Common myeloid progenitor, CD34-positive (primary cell): ENCODE data around the gene TMC4.

ENCODE experiments used
- CTCF ChIA-PET: fragments of 350-600 bp; sonication (Branson Sonifier 250); formaldehyde crosslinking; loops from one replicate; lab custom pipeline; 2021; ENCODE audit warnings: antibody characterized with exemption; lab: Charles Lee
- POLR2A ChIA-PET: fragments of 350-600 bp; sonication (Branson Sonifier 250); formaldehyde crosslinking; loops from one replicate; lab custom pipeline; 2021; ENCODE audit warnings: antibody characterized with exemption; lab: Charles Lee
- DNase-seq, 3 donors: peaks; one replicate each; pipeline versions ENCODE4 v3.0.0 to v3.0.0-alpha.2; 2013
- H3K27ac ChIP-seq, 2 experiments: 1 replicate in 1 of 2; 2 replicates in 1 of 2; pipeline ENCODE4 v1.7.0; 2013; ENCODE audit warnings: inconsistent platforms in 2 of 2, low read length in 2 of 2, mild to moderate bottlenecking in 2 of 2, low read depth in 1 of 2, moderate library complexity in 1 of 2; ENCODE audit not compliant: severe bottlenecking in 2 of 2, insufficient read depth in 1 of 2, poor library complexity in 1 of 2
- H3K27me3 ChIP-seq, 5 experiments: replicated peaks in 2 of 5; 1 replicate in 3 of 5; 2 replicates in 2 of 5; pipeline versions ENCODE4 v1.6.1 to v1.7.0; 2013; ENCODE audit warnings: low read length in 4 of 5, mild to moderate bottlenecking in 2 of 5, moderate library complexity in 2 of 5, inconsistent platforms in 1 of 5; ENCODE audit not compliant: insufficient read depth in 5 of 5, control insufficient read depth in 4 of 5
- H3K36me3 ChIP-seq, 4 experiments: 1 replicate in 2 of 4; 2 replicates in 2 of 4; pipeline versions ENCODE4 v1.6.1 to v1.7.0; 2013; ENCODE audit warnings: low read length in 3 of 4, control low read depth in 1 of 4, mild to moderate bottlenecking in 1 of 4; ENCODE audit not compliant: control insufficient read depth in 4 of 4, insufficient read depth in 4 of 4
- H3K4me1 ChIP-seq, 4 experiments: 1 replicate in 3 of 4; 2 replicates in 1 of 4; pipeline versions ENCODE4 v1.6.1 to v1.7.1; 2013; ENCODE audit warnings: low read length in 3 of 4, mild to moderate bottlenecking in 3 of 4, control low read depth in 1 of 4, inconsistent platforms in 1 of 4, moderate library complexity in 1 of 4; ENCODE audit not compliant: control insufficient read depth in 4 of 4, insufficient read depth in 4 of 4; ENCODE audit errors: control extremely low read depth in 1 of 4
- H3K4me3 ChIP-seq, 7 experiments: 1 replicate in 4 of 7; 2 replicates in 3 of 7; pipeline versions ENCODE4 v1.5.1 to v1.7.0; 2013; ENCODE audit warnings: mild to moderate bottlenecking in 7 of 7, low read length in 6 of 7, moderate library complexity in 6 of 7, inconsistent platforms in 2 of 7, low read depth in 2 of 7, control low read depth in 1 of 7; ENCODE audit not compliant: insufficient read depth in 4 of 7, control insufficient read depth in 1 of 7; ENCODE audit errors: extremely low read depth in 1 of 7
- H3K9me3 ChIP-seq, 5 experiments: 1 replicate in 4 of 5; 2 replicates in 1 of 5; pipeline versions ENCODE4 v1.6.1 to v1.7.1; 2013; ENCODE audit warnings: low read length in 4 of 5, mild to moderate bottlenecking in 2 of 5, inconsistent platforms in 1 of 5, low read depth in 1 of 5, moderate library complexity in 1 of 5; ENCODE audit not compliant: control insufficient read depth in 4 of 5, insufficient read depth in 2 of 5; ENCODE audit errors: control extremely low read depth in 1 of 5
- WGBS: methylation state at CpG from one replicate; pipeline ENCODE4 v1.1.5; 2013; ENCODE audit not compliant: insufficient coverage; 5-methylcytosine and 5-hydroxymethylcytosine counted together

The TMC4 gene

DNA sequence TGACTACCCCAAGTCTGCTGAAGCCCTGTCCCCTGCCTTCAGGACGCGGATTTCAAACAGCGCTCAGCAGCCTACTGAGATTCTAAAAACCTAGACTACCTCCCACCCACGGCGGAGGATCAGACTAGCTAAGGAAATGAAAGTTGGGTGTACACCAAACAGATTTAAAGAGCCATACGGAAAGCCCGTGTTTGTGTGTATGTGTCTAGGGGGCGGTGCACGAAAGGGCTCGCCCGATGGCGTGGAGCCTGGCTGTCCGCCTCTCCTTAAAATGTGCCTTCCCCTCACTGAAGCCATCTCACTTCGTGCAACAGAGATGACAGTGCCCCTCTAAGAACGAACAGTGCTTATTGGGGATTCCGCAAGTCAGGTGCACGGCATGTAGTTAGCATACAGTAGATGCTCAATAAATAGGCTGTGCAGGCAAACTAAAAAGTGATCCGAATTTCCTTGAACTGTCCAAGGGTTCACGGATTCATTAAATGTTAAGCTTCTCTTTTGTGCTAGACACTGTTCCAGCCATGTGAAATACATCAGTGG is 14.1 kb downstream of the TMC4 start:
- peaks cover 0 to 4% (median 0%) of the 10 kb centered on the region in 5 experiments for H3K27me3 ChIP-seq
- H3K4me3 ChIP-seq: peak overlapping the region; percentile 54 to 94 (median 77)
- H3K9me3 ChIP-seq: no peaks in the 10 kb centered on the region
- POLR2A ChIA-PET: interaction anchor here (0.6 to 2.2 kb wide), 7 partner anchors 9 to 51 kb away, joined by 3 to 10 read pairs (median 5); partner anchors contain the start of genes CNOT3, MBOAT7, PRPF31 and TFPT
- CTCF ChIA-PET: interaction anchor here (0.7 to 2.5 kb wide), 5 partner anchors 9 to 68 kb away, joined by 3 to 11 read pairs (median 4); partner anchors contain the start of genes CNOT3 and MBOAT7
- peak overlapping the region; percentile 70 to 90 for H3K27ac ChIP-seq
- peaks cover 2 to 43% (median 31%) of the 10 kb centered on the region in 4 experiments for H3K36me3 ChIP-seq
- WGBS: 4% methylated on average over 13 of the region's 19 CpGs
- peaks cover 5 to 53% (median 36%) of the 10 kb centered on the region in 4 experiments for H3K4me1 ChIP-seq
- DNase-seq: peak in 1 of 3 donors; percentile 13

DNA sequence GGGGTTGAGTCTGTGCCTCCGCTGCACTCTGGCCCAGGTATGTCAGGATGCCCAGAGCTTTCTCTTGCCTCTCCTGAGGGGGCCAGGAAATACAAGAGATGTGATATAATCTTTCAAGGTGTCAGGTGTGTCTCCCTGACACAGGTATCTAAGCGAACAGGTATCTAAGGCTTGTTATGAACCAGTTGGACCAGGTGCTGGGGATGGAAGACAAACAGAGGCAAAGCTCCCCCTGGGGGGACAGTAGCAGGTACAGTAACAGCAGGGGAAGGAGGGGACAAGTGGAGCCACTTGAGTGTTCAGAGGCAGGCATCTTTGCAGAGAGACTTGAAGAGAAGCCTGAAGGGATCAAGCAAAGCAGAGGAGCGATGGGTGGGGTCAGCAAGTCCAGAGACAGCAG is 16.0 kb downstream of the TMC4 start:
- no peak overlapping the region for H3K27ac ChIP-seq
- no peaks in the 10 kb centered on the region for H3K9me3 ChIP-seq
- H3K36me3 ChIP-seq: peaks cover 2 to 62% (median 48%) of the 10 kb centered on the region in 4 experiments
- POLR2A ChIA-PET: no interaction called here
- no peaks in the 10 kb centered on the region for H3K27me3 ChIP-seq
- DNase-seq: no peak
- 100% methylated on average over 3 of the region's 3 CpGs for WGBS
- no peak overlapping the region for H3K4me3 ChIP-seq
- CTCF ChIA-PET: interaction anchor here (1.1 to 1.6 kb wide), 4 partner anchors 11 to 18 kb away, joined by 3 to 5 read pairs (median 4); no protein-coding TSS in a partner anchor
- H3K4me1 ChIP-seq: peaks cover 3 to 37% (median 29%) of the 10 kb centered on the region in 4 experiments

DNA sequence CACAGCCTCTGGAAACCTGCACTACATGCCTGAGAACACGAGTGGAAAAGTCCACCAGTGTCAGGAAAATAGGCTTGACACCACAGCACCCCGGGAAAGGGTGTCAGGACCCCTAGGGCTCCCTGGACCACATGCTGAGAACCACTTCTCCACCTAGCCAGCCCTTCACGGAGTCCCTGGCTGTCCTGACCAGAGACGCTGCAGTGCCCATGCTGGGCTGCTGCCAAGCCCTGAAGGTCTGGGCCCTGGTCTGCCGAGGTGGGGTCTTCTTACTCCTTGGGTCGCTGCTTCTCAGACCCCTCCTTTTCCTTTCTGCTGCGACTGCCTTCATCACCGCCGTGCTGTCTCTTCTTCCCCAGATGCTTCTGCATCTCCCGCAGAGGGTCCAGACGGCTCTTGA is 16.5 kb downstream of the TMC4 start:
- POLR2A ChIA-PET: no interaction called here
- Histone ChIP-seq H3K27ac (no peak overlapping the region), H3K4me3 (no peak overlapping the region), H3K27me3 (no peaks in the 10 kb centered on the region), H3K4me1 (peaks cover 3 to 33% (median 26%) of the 10 kb centered on the region in 4 experiments), H3K36me3 (peaks cover 2 to 67% (median 50%) of the 10 kb centered on the region in 4 experiments), H3K9me3 (no peaks in the 10 kb centered on the region)
- CTCF ChIA-PET: interaction anchor here (1.1 to 1.6 kb wide), 3 partner anchors 11 to 13 kb away, joined by 3 to 5 read pairs (median 4); no protein-coding TSS in a partner anchor
- 92% methylated on average over 9 of the region's 11 CpGs for WGBS
- DNase-seq: no peak

- no peaks in the 10 kb centered on the region for H3K27me3 ChIP-seq
- POLR2A ChIA-PET: interaction anchor here (1.2 kb wide), 1 partner anchor 14 kb away, joined by 3 read pairs; no protein-coding TSS in a partner anchor
- H3K27ac ChIP-seq: no peak overlapping the region
- CTCF ChIA-PET: interaction anchor here (1.6 kb wide), 1 partner anchor 10 kb away, joined by 5 read pairs; no protein-coding TSS in a partner anchor
- no peak overlapping the region for H3K4me3 ChIP-seq
- H3K4me1 ChIP-seq: peaks cover 3 to 29% (median 21%) of the 10 kb centered on the region in 4 experiments
- H3K9me3 ChIP-seq: no peaks in the 10 kb centered on the region
- DNase-seq: no peak
- WGBS: 95% methylated on average over 13 of the region's 19 CpGs
- H3K36me3 ChIP-seq: peaks cover 2 to 73% (median 56%) of the 10 kb centered on the region in 4 experiments
These were observed 17.3 kb downstream of the TMC4 start for GRCh38 chr19:54155694-54156093.

- H3K27me3 ChIP-seq: no peaks in the 10 kb centered on the region
- peak in 2 of 3 donors; percentile 30 to 51 for DNase-seq
- no peaks in the 10 kb centered on the region for H3K9me3 ChIP-seq
- 56% methylated on average over 17 of the region's 18 CpGs for WGBS
- ChIA-PET CTCF (no interaction called here), POLR2A (interaction anchor here (1.2 kb wide), 1 partner anchor 13 kb away, joined by 3 read pairs; no protein-coding TSS in a partner anchor)
- H3K27ac ChIP-seq: no peak overlapping the region
- H3K4me1 ChIP-seq: peaks cover 0 to 21% (median 14%) of the 10 kb centered on the region in 4 experiments
- no peak overlapping the region for H3K4me3 ChIP-seq
- peaks cover 2 to 81% (median 61%) of the 10 kb centered on the region in 4 experiments for H3K36me3 ChIP-seq
These were observed 18.2 kb downstream of the TMC4 start for GRCh38 chr19:54154603-54155345.

DNA sequence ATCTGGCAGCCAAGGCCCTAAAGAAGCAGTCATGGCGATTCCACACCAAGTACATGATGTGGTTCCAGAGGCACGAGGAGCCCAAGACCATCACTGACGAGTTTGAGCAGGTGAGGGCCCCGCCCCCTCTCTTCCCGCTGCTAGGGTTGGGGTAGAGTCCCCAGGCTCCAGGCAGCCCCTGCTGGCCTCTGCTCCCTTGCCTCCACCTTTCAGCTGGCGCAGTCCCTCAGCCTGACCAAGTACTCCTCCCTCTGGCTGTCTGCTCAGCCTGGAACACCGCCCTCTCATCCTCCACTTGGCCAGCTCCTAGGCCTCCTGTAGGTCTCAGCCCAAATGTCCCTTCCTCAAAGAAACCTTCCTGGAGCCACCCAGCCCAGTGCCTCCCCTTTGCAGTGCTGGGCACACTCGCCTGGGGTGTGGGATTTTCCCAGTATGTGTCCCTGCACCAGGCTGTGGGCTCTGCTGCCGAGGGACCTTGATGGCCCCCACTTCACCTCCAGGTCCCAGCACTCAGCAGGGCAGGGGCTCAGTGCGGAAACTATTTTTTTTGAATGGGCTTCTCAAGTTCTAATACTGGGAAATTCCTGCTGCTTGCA is 19.1 kb downstream of the TMC4 start:
- POLR2A ChIA-PET: no interaction called here
- WGBS: 95% methylated on average over 9 of the region's 10 CpGs
- Histone ChIP-seq H3K4me1 (peaks cover 0 to 15% (median 8%) of the 10 kb centered on the region in 4 experiments), H3K27me3 (no peaks in the 10 kb centered on the region), H3K9me3 (no peaks in the 10 kb centered on the region), H3K36me3 (peaks cover 2 to 90% (median 69%) of the 10 kb centered on the region in 4 experiments), H3K4me3 (no peak overlapping the region), H3K27ac (no peak overlapping the region)
- CTCF ChIA-PET: no interaction called here
- DNase-seq: no peak
